ENCODE data around the gene DGCR6L.

GRCh38 chr22:20290045-20290392, 29.8 kb downstream of the DGCR6L start:
- TF ChIP-seq POLR2A (IDR thresholded peaks at IDR 0.05) = no peak
- TF ChIP-seq POLR2AphosphoS5 (IDR thresholded peaks at IDR 0.05) = no peak
- TF ChIP-seq, protein P1, sequence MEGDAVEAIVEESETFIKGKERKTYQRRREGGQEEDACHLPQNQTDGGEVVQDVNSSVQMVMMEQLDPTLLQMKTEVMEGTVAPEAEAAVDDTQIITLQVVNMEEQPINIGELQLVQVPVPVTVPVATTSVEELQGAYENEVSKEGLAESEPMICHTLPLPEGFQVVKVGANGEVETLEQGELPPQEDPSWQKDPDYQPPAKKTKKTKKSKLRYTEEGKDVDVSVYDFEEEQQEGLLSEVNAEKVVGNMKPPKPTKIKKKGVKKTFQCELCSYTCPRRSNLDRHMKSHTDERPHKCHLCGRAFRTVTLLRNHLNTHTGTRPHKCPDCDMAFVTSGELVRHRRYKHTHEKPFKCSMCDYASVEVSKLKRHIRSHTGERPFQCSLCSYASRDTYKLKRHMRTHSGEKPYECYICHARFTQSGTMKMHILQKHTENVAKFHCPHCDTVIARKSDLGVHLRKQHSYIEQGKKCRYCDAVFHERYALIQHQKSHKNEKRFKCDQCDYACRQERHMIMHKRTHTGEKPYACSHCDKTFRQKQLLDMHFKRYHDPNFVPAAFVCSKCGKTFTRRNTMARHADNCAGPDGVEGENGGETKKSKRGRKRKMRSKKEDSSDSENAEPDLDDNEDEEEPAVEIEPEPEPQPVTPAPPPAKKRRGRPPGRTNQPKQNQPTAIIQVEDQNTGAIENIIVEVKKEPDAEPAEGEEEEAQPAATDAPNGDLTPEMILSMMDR (IDR thresholded peaks at IDR 0.05) = no peak
- no peak for TF ChIP-seq EP300 (IDR thresholded peaks at IDR 0.05; ENCODE audit: low read depth)

Measured in transverse colon (tissue), 4 donors.